Activated CD8-positive, alpha-beta T cell treated with anti-CD3 and anti-CD28 coated beads, Interleukin-2, amount 10 ng/mL, durations not matched to agents 7 days and 5 days (primary cell): Measurements from ENCODE around the gene ACVR1B. TPM values are rescaled to one million over a fixed set of nuclear protein-coding genes. Genes with fewer than 3 reads are reported as not detected.

Experiments used
- ATAC-seq: fragments of 150-1000 bp; cut with Tn5 transposase; one replicate; pipeline ENCODE4 v1.10.0; 2021; ENCODE audit warnings: moderate library complexity
- CTCF ChIA-PET: fragments of 350-600 bp; sonication (Branson Sonifier 250); formaldehyde crosslinking; loops from one replicate; lab custom pipeline; 2021; ENCODE audit warnings: antibody characterized with exemption; lab: Charles Lee
- POLR2A ChIA-PET: fragments of 350-600 bp; sonication (Branson Sonifier 250); formaldehyde crosslinking; loops from one replicate; lab custom pipeline; 2021; ENCODE audit warnings: antibody characterized with exemption; lab: Charles Lee
- DNase-seq: peaks from one replicate; pipeline ENCODE4 v3.0.0-alpha.2; 2020
- H3K27ac Mint-ChIP-seq: one replicate; pipeline ENCODE4 v1.8.0; 2021; ENCODE audit warnings: mild to moderate bottlenecking, mixed read lengths
- H3K27me3 Mint-ChIP-seq: one replicate; pipeline ENCODE4 v1.8.0; 2021; ENCODE audit warnings: low read depth, mixed read lengths
- H3K36me3 Mint-ChIP-seq: one replicate; pipeline ENCODE4 v1.8.0; 2021; ENCODE audit warnings: low read depth, mixed read lengths
- H3K4me1 Mint-ChIP-seq: one replicate; pipeline ENCODE4 v1.8.0; 2021; ENCODE audit warnings: low read depth, mixed read lengths
- H3K4me3 Mint-ChIP-seq: one replicate; pipeline ENCODE4 v1.8.0; 2021; ENCODE audit warnings: mild to moderate bottlenecking, mixed read lengths
- H3K9me3 Mint-ChIP-seq: one replicate; pipeline ENCODE4 v1.8.0; 2022; ENCODE audit warnings: mixed read lengths; ENCODE audit not compliant: insufficient read depth
- total RNA-seq, 2 experiments: library from RNA; stranded (reverse); gene quantifications; one replicate each; pipeline ENCODE4 v1.2.3, GENCODE V29; 2021

The ACVR1B gene
- 1 to 10 TPM; 7.8 to 8.8 TPM for total RNA-seq

DNA sequence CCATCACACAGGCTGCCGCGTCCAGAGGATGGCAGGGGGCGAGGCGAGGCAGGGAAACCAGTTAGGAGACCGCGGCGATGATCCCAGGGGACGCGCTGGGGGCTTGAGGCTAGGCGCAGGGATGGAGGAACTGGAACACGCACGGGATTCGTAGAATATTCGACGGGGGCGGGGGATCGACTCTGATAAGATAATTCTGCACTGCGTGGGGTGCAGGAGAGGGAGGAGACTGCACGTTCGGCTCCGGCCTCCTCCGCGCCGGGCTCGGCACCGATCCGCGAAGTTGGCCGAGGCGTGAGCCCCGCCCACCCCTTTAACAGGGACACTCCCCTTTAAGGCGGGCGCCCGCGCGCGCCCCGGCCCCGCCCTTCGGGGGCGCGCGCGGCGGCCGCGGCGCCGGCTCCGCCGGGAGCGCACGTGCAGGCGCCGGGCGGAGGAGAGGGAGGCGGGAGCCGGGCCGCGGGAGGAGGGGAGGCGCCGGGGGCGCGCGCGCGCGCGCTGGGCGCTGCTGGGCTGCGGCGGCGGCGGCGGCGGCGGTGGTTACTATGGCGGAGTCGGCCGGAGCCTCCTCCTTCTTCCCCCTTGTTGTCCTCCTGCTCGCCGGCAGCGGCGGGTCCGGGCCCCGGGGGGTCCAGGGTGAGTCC lies at the start of gene ACVR1B:
ACVR1B (plus strand) TSS at position 501 of the 644 bp plus-strand sequence; CDS start at position 546, 45 bp downstream.
- Mint-ChIP-seq H3K4me3 (peak within 1 kb of the TSS; percentile 86), H3K27ac (peak within 1 kb of the TSS; percentile 62), H3K36me3 (no peaks in the 10 kb centered on the region), H3K4me1 (peaks cover 27% of the 10 kb centered on the region), H3K9me3 (no peaks in the 10 kb centered on the region), H3K27me3 (peaks cover 28% of the 10 kb centered on the region)
- ChIA-PET CTCF (interaction anchor here (1.0 to 4.1 kb wide), 3 partner anchors 19 to 74 kb away, joined by 3 to 23 read pairs (median 4); no protein-coding TSS in a partner anchor), POLR2A (no interaction called here)
- DNase-seq (peak; percentile 90), ATAC-seq (peak; percentile 99)

- ATAC-seq (no peak), DNase-seq (no peak)
- Mint-ChIP-seq H3K9me3 (no peaks in the 10 kb centered on the region), H3K4me3 (no peak overlapping the region), H3K4me1 (no peaks in the 10 kb centered on the region), H3K36me3 (no peaks in the 10 kb centered on the region), H3K27me3 (peaks cover 24% of the 10 kb centered on the region), H3K27ac (no peak overlapping the region)
- ChIA-PET CTCF (no interaction called here), POLR2A (no interaction called here)
These were observed 49.6 kb upstream of the ACVR1B start for GRCh38 chr12:51901881-51902280.

DNA sequence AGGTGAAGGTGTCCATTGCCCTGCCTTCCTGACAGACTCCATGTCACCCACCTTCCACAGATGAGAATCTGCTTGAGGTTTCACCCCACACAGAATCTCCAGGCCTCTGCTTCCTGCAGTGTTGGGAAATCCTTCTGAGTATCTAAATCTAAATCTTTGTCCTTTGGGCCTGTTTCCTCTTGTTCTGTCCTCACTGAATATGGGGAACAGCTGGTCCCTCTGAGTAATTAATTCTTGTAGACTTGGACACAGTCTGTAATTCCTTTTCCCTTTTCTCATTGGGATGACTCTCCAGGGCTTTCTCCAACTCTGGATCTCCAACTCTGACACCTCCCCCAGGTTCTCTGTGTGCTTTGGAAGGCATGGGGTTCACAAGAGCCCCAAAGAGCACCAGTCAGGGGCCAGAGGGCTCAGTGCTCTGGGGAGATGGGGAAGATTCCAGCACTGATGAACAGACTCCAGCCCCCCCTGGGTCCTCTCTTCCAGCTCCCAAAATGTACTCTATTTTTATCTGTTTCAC lies 46.5 kb upstream of the ACVR1B start:
- ChIA-PET POLR2A (no interaction called here), CTCF (interaction anchor here (0.9 to 1.3 kb wide), 3 partner anchors 13 to 18 kb away, joined by 3 to 4 read pairs (median 4); no protein-coding TSS in a partner anchor)
- DNase-seq, result no peak
- Mint-ChIP-seq H3K4me1 (no peaks in the 10 kb centered on the region), H3K27ac (no peak overlapping the region), H3K27me3 (peaks cover 35% of the 10 kb centered on the region), H3K9me3 (no peaks in the 10 kb centered on the region), H3K36me3 (no peaks in the 10 kb centered on the region), H3K4me3 (no peak overlapping the region)
- no peak for ATAC-seq

- CTCF ChIA-PET, result interaction anchor here (0.9 to 1.3 kb wide), 3 partner anchors 14 to 18 kb away, joined by 3 to 4 read pairs (median 4); no protein-coding TSS in a partner anchor
- H3K4me3 Mint-ChIP-seq, result no peak overlapping the region
- no peaks in the 10 kb centered on the region for H3K9me3 Mint-ChIP-seq
- H3K27ac Mint-ChIP-seq, result no peak overlapping the region
- no peaks in the 10 kb centered on the region for H3K36me3 Mint-ChIP-seq
- H3K4me1 Mint-ChIP-seq, result no peaks in the 10 kb centered on the region
- POLR2A ChIA-PET, result no interaction called here
- peaks cover 35% of the 10 kb centered on the region for H3K27me3 Mint-ChIP-seq
- ATAC-seq (no peak), DNase-seq (no peak)
These were observed 45.7 kb upstream of the ACVR1B start for GRCh38 chr12:51905471-51906429.

DNA sequence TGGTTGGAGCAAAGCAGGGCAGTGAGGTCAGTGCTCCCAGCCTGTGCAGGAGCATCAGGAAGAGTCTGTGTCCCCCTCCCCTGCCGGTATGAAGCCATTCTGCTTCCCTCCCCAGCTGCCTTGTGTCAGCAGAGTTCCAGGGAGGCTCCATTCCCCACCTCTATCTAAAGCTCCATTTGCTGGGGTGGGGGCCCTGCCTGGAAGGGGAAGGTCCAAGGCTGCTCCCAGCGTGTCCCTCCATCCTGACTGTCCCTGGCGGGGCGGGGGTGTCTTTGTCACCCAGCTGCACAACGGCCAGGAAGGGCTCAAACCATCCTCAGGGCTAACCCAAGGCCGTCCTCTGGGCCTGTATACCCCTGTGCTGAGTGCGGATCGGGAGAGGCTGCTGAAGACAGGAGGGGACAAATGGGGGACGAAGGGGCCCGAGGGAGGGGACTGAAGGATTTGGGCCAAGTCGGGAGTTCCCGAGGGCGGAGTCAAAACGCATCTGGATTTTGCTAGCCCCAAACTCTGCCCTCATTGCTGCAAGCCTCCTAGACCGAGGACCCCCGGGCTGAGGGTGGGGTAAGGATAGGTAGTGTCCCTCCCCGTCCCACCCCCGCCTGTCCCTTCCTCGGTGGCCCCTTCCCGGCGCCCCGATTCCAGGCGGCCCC lies 44.9 kb upstream of the ACVR1B start:
- Mint-ChIP-seq H3K4me3 (no peak overlapping the region), H3K27me3 (peaks cover 35% of the 10 kb centered on the region), H3K36me3 (no peaks in the 10 kb centered on the region), H3K27ac (no peak overlapping the region), H3K4me1 (no peaks in the 10 kb centered on the region), H3K9me3 (no peaks in the 10 kb centered on the region)
- ATAC-seq, result no peak
- CTCF ChIA-PET, result interaction anchor here (1.9 kb wide), 1 partner anchor 17 kb away, joined by 8 read pairs; no protein-coding TSS in a partner anchor
- no peak for DNase-seq
- POLR2A ChIA-PET, result no interaction called here

DNA sequence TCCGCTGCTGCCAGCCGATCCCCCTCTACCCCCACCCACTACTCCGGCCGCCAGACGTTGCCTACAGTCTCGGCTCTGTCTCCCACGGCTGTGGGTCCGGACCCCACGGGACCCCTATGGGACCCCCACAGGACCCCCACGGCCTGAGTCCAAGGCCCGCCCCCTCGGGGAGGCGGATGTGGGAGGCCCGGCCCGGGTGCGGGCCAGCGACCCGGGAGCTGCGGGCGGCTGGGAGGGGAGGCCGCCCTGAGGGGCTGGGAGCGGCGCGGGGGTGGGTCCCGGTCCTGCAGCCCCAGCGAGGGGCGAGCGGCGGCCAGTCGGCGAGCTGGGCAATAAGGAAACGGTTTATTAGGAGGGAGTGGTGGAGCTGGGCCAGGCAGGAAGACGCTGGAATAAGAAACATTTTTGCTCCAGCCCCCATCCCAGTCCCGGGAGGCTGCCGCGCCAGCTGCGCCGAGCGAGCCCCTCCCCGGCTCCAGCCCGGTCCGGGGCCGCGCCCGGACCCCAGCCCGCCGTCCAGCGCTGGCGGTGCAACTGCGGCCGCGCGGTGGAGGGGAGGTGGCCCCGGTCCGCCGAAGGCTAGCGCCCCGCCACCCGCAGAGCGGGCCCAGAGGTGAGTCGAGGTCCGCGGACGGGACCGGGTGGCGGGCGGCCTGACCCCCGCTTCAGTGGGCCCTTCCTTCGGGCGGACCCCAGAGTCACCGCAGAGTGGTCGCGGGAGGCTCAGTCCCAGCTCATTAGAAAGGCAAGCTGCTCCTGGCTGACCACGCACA lies 44.2 kb upstream of the ACVR1B start, which contains the start of gene ACVRL1:
ACVRL1 (plus strand) TSS at position 422 of the 773 bp plus-strand sequence. CDS start 4,971 bp downstream, outside the sequence.
- Mint-ChIP-seq H3K27me3 (peaks cover 35% of the 10 kb centered on the region), H3K4me3 (no peak within 1 kb of the TSS), H3K27ac (no peak within 1 kb of the TSS), H3K4me1 (no peaks in the 10 kb centered on the region), H3K36me3 (no peaks in the 10 kb centered on the region), H3K9me3 (no peaks in the 10 kb centered on the region)
- POLR2A ChIA-PET, result no interaction called here
- ATAC-seq (no peak), DNase-seq (no peak)
- CTCF ChIA-PET, result interaction anchor here (1.0 to 1.9 kb wide), 2 partner anchors 14 to 16 kb away, joined by 4 to 8 read pairs; no protein-coding TSS in a partner anchor

- no peak overlapping the region for H3K4me3 Mint-ChIP-seq
- H3K9me3 Mint-ChIP-seq, result no peaks in the 10 kb centered on the region
These were observed 43.6 kb upstream of the ACVR1B start for GRCh38 chr12:51907856-51908425.

GRCh38 chr12:51908876-51909592 lies 42.5 kb upstream of the ACVR1B start:
- Mint-ChIP-seq H3K4me1 (no peaks in the 10 kb centered on the region), H3K27me3 (peaks cover 31% of the 10 kb centered on the region), H3K36me3 (no peaks in the 10 kb centered on the region), H3K27ac (no peak overlapping the region), H3K9me3 (no peaks in the 10 kb centered on the region), H3K4me3 (no peak overlapping the region)
- ChIA-PET CTCF (interaction anchor here (1.9 kb wide), 1 partner anchor 14 kb away, joined by 8 read pairs; no protein-coding TSS in a partner anchor), POLR2A (no interaction called here)
- no peak for DNase-seq
- no peak for ATAC-seq

More at GRCh38 chr12:51907856-51908425, 43.6 kb upstream of the ACVR1B start:
- Mint-ChIP-seq H3K27me3 (peaks cover 35% of the 10 kb centered on the region), H3K36me3 (no peaks in the 10 kb centered on the region), H3K27ac (no peak overlapping the region), H3K4me1 (no peaks in the 10 kb centered on the region)
- ChIA-PET CTCF (interaction anchor here (1.0 to 1.9 kb wide), 2 partner anchors 13 to 15 kb away, joined by 4 to 8 read pairs; no protein-coding TSS in a partner anchor), POLR2A (no interaction called here)
- DNase-seq (no peak), ATAC-seq (no peak)

GRCh38 chr12:51910168-51910567 lies 41.3 kb upstream of the ACVR1B start:
- no peaks in the 10 kb centered on the region for H3K4me1 Mint-ChIP-seq
- H3K4me3 Mint-ChIP-seq, result no peak overlapping the region
- ChIA-PET POLR2A (no interaction called here), CTCF (no interaction called here)
- DNase-seq (no peak), ATAC-seq (no peak)
- peaks cover 26% of the 10 kb centered on the region for H3K27me3 Mint-ChIP-seq
- H3K27ac Mint-ChIP-seq, result no peak overlapping the region
- H3K9me3 Mint-ChIP-seq, result no peaks in the 10 kb centered on the region
- no peaks in the 10 kb centered on the region for H3K36me3 Mint-ChIP-seq

DNA sequence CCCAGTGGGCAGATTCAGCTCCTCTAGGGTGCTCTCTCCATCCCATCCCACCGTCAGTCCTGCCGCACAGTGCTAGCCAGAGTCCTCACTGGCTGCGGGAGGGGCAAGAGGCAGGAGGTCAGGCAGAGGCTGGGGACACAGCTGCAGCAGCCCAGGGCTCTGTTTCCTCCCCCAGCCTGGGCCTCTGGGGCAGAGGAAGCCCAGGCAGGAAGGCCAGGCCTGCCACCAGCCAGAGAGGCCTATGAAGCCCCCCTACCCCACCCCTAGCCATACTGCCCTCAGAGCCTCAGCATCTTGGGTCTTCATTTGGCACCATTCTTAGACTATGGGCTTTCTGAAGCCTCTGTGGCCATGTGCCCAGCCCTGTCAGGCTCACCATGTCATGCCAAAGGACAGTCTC lies 40.8 kb upstream of the ACVR1B start:
- no peak for DNase-seq
- no peak overlapping the region for H3K4me3 Mint-ChIP-seq
- H3K36me3 Mint-ChIP-seq, result no peaks in the 10 kb centered on the region
- no peaks in the 10 kb centered on the region for H3K9me3 Mint-ChIP-seq
- H3K27me3 Mint-ChIP-seq, result peaks cover 23% of the 10 kb centered on the region
- H3K4me1 Mint-ChIP-seq, result no peaks in the 10 kb centered on the region
- CTCF ChIA-PET, result no interaction called here
- no peak for ATAC-seq
- H3K27ac Mint-ChIP-seq, result no peak overlapping the region
- POLR2A ChIA-PET, result no interaction called here
